Measurements from ENCODE around the gene FILIP1L. TPM values are rescaled to one million over a fixed set of nuclear protein-coding genes. Genes with fewer than 3 reads are reported as not detected.

Gene FILIP1L
- total and polyA plus RNA-seq, 2 of the 13 experiments (the other 11 are each of a cell fraction or from before 2014, with no cell fraction given), result 8.1 to 187 TPM

DNA sequence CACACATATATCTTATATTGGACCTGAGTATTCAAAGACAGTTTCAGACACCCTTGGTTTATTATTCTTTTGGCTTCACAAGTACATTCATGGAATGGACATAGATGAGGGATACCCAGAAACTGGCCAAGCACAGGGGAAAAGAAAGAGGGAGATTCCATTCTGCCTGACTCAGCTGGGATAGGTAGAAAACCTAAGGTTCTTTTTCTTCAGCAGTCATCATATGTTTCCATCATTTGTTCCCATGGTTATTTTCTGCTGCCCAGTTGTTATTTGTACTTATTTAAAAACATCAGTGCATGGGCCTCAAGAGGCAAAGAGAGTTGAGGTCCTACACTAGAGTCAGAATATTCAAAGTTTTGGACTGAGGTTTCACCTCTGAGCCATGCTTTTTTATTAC, 91.8 kb downstream of the FILIP1L start:
- no peak overlapping the region for H3K4me3 ChIP-seq (replicated peaks in 1 of 3; ENCODE audit: insufficient read depth in 1 of 3, low read depth in 2 of 3, low read length in 3 of 3)
- H3K36me3 ChIP-seq (replicated peaks in 1 of 2; ENCODE audit: control insufficient read depth in 1 of 2, insufficient read depth in 2 of 2, low read length in 2 of 2), result no peaks in the 10 kb centered on the region; a peak in 1 of 5 replicates
- peak overlapping the region; percentile 64 for H3K27ac ChIP-seq (ENCODE audit: extremely low read length, insufficient read depth, low read length)
- no peaks in the 10 kb centered on the region for H3K9me3 ChIP-seq (ENCODE audit: low read length)
- H4K20me1 ChIP-seq (ENCODE audit: insufficient read depth, low read length), result no peaks in the 10 kb centered on the region
- intact Hi-C loops (cut with micrococcal nuclease; ENCODE audit: unreplicated experiment), result no loop called here
- no peaks in the 10 kb centered on the region for H3K79me2 ChIP-seq (ENCODE audit: insufficient read depth, low read length)
- H2AFZ ChIP-seq (ENCODE audit: low read length), result no peak overlapping the region
- ChIA-PET POLR2A (interaction anchor here (1.3 kb wide), 1 partner anchor 53 kb away, joined by 3 read pairs; no protein-coding TSS in a partner anchor), CTCF (ENCODE audit: low intra/inter-chr PET ratio, low total read pairs) (no interaction called here)
- H3K9ac ChIP-seq (ENCODE audit: insufficient read depth, low read depth, low read length), result peak overlapping the region; percentile 15; the same call in 1 of the 2 replicates
- ATAC-seq (no peak), DNase-seq (ENCODE audit: low spot score) (no peak), FAIRE-seq (no peak)
- in situ Hi-C loops (cut with HindIII; ENCODE audit: extremely low pct_ligation_motif_present, low pct_unique_long_range_greater_than_20kb), result no loop called here
- H3K4me1 ChIP-seq (ENCODE audit: insufficient read depth, low read length), result peaks cover 34% of the 10 kb centered on the region
- BruUV-seq (replicated peaks), result no TSS peak
- H3K4me2 ChIP-seq (ENCODE audit: low read depth, low read length), result 0 out of 2 replicates have a peak overlapping the region, but pooled peaks have one; percentile 28
- no peaks in the 10 kb centered on the region for H3K27me3 ChIP-seq (ENCODE audit: control insufficient read depth in 1 of 2, insufficient read depth in 2 of 2, low read length in 2 of 2)
- TF ChIP-seq, protein P1, sequence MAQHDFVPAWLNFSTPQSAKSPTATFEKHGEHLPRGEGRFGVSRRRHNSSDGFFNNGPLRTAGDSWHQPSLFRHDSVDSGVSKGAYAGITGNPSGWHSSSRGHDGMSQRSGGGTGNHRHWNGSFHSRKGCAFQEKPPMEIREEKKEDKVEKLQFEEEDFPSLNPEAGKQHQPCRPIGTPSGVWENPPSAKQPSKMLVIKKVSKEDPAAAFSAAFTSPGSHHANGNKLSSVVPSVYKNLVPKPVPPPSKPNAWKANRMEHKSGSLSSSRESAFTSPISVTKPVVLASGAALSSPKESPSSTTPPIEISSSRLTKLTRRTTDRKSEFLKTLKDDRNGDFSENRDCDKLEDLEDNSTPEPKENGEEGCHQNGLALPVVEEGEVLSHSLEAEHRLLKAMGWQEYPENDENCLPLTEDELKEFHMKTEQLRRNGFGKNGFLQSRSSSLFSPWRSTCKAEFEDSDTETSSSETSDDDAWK (CRISPR knock-in tag; IDR thresholded peaks at IDR 0.05), result no peak
- TF ChIP-seq, protein P2, sequence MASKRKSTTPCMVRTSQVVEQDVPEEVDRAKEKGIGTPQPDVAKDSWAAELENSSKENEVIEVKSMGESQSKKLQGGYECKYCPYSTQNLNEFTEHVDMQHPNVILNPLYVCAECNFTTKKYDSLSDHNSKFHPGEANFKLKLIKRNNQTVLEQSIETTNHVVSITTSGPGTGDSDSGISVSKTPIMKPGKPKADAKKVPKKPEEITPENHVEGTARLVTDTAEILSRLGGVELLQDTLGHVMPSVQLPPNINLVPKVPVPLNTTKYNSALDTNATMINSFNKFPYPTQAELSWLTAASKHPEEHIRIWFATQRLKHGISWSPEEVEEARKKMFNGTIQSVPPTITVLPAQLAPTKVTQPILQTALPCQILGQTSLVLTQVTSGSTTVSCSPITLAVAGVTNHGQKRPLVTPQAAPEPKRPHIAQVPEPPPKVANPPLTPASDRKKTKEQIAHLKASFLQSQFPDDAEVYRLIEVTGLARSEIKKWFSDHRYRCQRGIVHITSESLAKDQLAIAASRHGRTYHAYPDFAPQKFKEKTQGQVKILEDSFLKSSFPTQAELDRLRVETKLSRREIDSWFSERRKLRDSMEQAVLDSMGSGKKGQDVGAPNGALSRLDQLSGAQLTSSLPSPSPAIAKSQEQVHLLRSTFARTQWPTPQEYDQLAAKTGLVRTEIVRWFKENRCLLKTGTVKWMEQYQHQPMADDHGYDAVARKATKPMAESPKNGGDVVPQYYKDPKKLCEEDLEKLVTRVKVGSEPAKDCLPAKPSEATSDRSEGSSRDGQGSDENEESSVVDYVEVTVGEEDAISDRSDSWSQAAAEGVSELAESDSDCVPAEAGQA (IDR thresholded peaks at IDR 0.05; ENCODE audit: low read depth), result no peak
- TF ChIP-seq, protein P2 (CRISPR knock-in tag; IDR thresholded peaks at IDR 0.05; ENCODE audit: borderline replicate concordance), result no peak
- TF ChIP-seq GTF3A (CRISPR knock-in tag; conservative IDR thresholded peaks at IDR 0.05) (no peak), NCOA5 (CRISPR knock-in tag; IDR thresholded peaks at IDR 0.05) (no peak), ATM (IDR thresholded peaks at IDR 0.05; ENCODE audit: borderline replicate concordance) (no peak), KLF12 (CRISPR knock-in tag; IDR thresholded peaks at IDR 0.05; ENCODE audit: borderline replicate concordance) (no peak), CREM (IDR thresholded peaks at IDR 0.05) (no peak), CREM (CRISPR knock-in tag; IDR thresholded peaks at IDR 0.05) (no peak), FOXO1 (CRISPR knock-in tag; IDR thresholded peaks at IDR 0.05) (no peak), RBAK (CRISPR knock-in tag; IDR thresholded peaks at IDR 0.05) (no peak)
- TF ChIP-seq, protein P3, sequence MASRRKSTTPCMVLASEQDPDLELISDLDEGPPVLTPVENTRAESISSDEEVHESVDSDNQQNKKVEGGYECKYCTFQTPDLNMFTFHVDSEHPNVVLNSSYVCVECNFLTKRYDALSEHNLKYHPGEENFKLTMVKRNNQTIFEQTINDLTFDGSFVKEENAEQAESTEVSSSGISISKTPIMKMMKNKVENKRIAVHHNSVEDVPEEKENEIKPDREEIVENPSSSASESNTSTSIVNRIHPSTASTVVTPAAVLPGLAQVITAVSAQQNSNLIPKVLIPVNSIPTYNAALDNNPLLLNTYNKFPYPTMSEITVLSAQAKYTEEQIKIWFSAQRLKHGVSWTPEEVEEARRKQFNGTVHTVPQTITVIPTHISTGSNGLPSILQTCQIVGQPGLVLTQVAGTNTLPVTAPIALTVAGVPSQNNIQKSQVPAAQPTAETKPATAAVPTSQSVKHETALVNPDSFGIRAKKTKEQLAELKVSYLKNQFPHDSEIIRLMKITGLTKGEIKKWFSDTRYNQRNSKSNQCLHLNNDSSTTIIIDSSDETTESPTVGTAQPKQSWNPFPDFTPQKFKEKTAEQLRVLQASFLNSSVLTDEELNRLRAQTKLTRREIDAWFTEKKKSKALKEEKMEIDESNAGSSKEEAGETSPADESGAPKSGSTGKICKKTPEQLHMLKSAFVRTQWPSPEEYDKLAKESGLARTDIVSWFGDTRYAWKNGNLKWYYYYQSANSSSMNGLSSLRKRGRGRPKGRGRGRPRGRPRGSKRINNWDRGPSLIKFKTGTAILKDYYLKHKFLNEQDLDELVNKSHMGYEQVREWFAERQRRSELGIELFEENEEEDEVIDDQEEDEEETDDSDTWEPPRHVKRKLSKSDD (CRISPR knock-in tag; IDR thresholded peaks at IDR 0.05; ENCODE audit: low read depth), result no peak
- TF ChIP-seq, protein P4, sequence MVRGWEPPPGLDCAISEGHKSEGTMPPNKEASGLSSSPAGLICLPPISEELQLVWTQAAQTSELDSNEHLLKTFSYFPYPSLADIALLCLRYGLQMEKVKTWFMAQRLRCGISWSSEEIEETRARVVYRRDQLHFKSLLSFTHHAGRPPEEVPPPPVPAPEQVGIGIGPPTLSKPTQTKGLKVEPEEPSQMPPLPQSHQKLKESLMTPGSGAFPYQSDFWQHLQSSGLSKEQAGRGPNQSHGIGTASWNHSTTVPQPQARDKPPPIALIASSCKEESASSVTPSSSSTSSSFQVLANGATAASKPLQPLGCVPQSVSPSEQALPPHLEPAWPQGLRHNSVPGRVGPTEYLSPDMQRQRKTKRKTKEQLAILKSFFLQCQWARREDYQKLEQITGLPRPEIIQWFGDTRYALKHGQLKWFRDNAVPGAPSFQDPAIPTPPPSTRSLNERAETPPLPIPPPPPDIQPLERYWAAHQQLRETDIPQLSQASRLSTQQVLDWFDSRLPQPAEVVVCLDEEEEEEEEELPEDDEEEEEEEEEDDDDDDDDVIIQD (CRISPR knock-in tag; IDR thresholded peaks at IDR 0.05; ENCODE audit: low read depth), result no peak

All from HepG2 (cell line).